Measurements from ENCODE around the gene MSH6.

MSH6 gene

GRCh38 chr2:47782671-47783485, at the start of gene MSH6:
Gene MSH6, plus strand, starts transcription at chr2:47783145. Its CDS starts 89 bp downstream, at chr2:47783234.
- DNase-seq: peak; percentile 72 to 81 (median 76)

GRCh38 chr2:47735136-47735869, 47.6 kb upstream of the MSH6 start:
- DNase-seq: no peak

GRCh38 chr2:47735912-47736311, 47.0 kb upstream of the MSH6 start:
- no peak for DNase-seq

- no peak for DNase-seq
These were observed 45.6 kb upstream of the MSH6 start for GRCh38 chr2:47737191-47737975.

GRCh38 chr2:47738331-47738730, 44.6 kb upstream of the MSH6 start:
- DNase-seq: no peak

GRCh38 chr2:47741101-47741500, 41.8 kb upstream of the MSH6 start:
- DNase-seq: no peak

- DNase-seq: no peak
These were observed 41.3 kb upstream of the MSH6 start for GRCh38 chr2:47741637-47742036.

GRCh38 chr2:47744074-47744473, 38.9 kb upstream of the MSH6 start:
- no peak for DNase-seq

GRCh38 chr2:47747878-47748277, 35.1 kb upstream of the MSH6 start:
- no peak for DNase-seq

GRCh38 chr2:47751856-47752414, 31.0 kb upstream of the MSH6 start:
- no peak for DNase-seq

- no peak for DNase-seq
These were observed 15.5 kb upstream of the MSH6 start for GRCh38 chr2:47767497-47767844.

- DNase-seq: peak; percentile 43 to 60 (median 53)
These were observed 14.9 kb upstream of the MSH6 start for GRCh38 chr2:47767880-47768609.

- DNase-seq: no peak
These were observed 13.6 kb upstream of the MSH6 start for GRCh38 chr2:47769318-47769717.

- DNase-seq: no peak
These were observed 11.7 kb upstream of the MSH6 start for GRCh38 chr2:47771211-47771610.

GRCh38 chr2:47772343-47772742, 10.6 kb upstream of the MSH6 start:
- DNase-seq: no peak

GRCh38 chr2:47774567-47774966, 8.4 kb upstream of the MSH6 start:
- DNase-seq: no peak

GRCh38 chr2:47777277-47777937, 5.5 kb upstream of the MSH6 start:
- DNase-seq: no peak

- DNase-seq: no peak
These were observed 4.1 kb upstream of the MSH6 start for GRCh38 chr2:47778698-47779425.

GRCh38 chr2:47779426-47779790, 3.5 kb upstream of the MSH6 start:
- DNase-seq: no peak

GRCh38 chr2:47782381-47782670, 619 bp upstream of the MSH6 start:
- DNase-seq: no peak
